Subcutaneous adipose tissue (tissue), 4 donors: Measurements from ENCODE around the gene LY6G6F. TPM values are rescaled to one million over a fixed set of nuclear protein-coding genes. Genes with fewer than 3 reads are reported as not detected.

ENCODE experiments used
- CTCF ChIP-seq: fragments of 450-650 bp; IDR thresholded peaks from one replicate; pipeline ENCODE4 v1.5.1; 2016; ENCODE audit warnings: low read depth, mild to moderate bottlenecking, control low read depth, antibody characterized with exemption, moderate library complexity
- total RNA-seq, 4 donors: library from RNA; depleted of rRNA; stranded (reverse); fragments of >200 nt; gene quantifications; one replicate each; pipeline ENCODE4 v1.1.0, GENCODE V29; 2016

LY6G6F gene
- total RNA-seq, 4 donors from 2014 or later: not detected

GRCh38 chr6:31710523-31711219 is 4.0 kb downstream of the LY6G6F start:
- no peak for TF ChIP-seq CTCF

- TF ChIP-seq CTCF: no peak
These were observed 4.6 kb downstream of the LY6G6F start for GRCh38 chr6:31711233-31711632.

GRCh38 chr6:31712296-31712695 is 5.6 kb downstream of the LY6G6F start:
- TF ChIP-seq CTCF: no peak

GRCh38 chr6:31713465-31713864 is 6.8 kb downstream of the LY6G6F start:
- no peak for TF ChIP-seq CTCF

GRCh38 chr6:31713991-31714684 is 7.5 kb downstream of the LY6G6F start:
- TF ChIP-seq CTCF: no peak

GRCh38 chr6:31715022-31715958 is 8.6 kb downstream of the LY6G6F start, which contains the start of gene LY6G6D:
LY6G6D (plus strand) TSS chr6:31715348; CDS start chr6:31715356, 8 bp downstream.
- TF ChIP-seq CTCF: no peak
